GM12878 (cell line): ENCODE data around the gene PPP1R3E. TPM values are rescaled to one million over a fixed set of nuclear protein-coding genes. Genes with fewer than 3 reads are reported as not detected.

Source experiments
- BACH1 ChIP-seq: fragments of 450-650 bp; IDR thresholded peaks from 2 replicates; pipeline ENCODE4 v1.6.1; 2017; ENCODE audit warnings: mild to moderate bottlenecking, borderline replicate concordance
- CBX5 ChIP-seq: sonication (generic); IDR thresholded peaks from 2 replicates; pipeline ENCODE4 v1.6.1; 2016; ENCODE audit warnings: low read depth, moderate library complexity, mild to moderate bottlenecking, inconsistent platforms
- DPF2 ChIP-seq: fragments of 450-650 bp; IDR thresholded peaks from 2 replicates; pipeline ENCODE4 v1.6.1; 2017; ENCODE audit warnings: mild to moderate bottlenecking
- EGR1 ChIP-seq, 2 experiments: IDR thresholded peaks; 1 replicate in 1 of 2; 2 replicates in 1 of 2; pipeline ENCODE4 v1.6.1; 2011 to 2012; ENCODE audit warnings: low read depth in 2 of 2, low read length in 2 of 2, borderline replicate concordance in 1 of 2, mild to moderate bottlenecking in 1 of 2, moderate library complexity in 1 of 2
- EZH2 ChIP-seq: IDR thresholded peaks from 2 replicates; pipeline ENCODE4 v1.6.1; 2012; ENCODE audit warnings: low read depth, mild to moderate bottlenecking, control low read depth, inconsistent platforms, low read length, borderline replicate concordance; ENCODE audit not compliant: control insufficient read depth
- FOXK2 ChIP-seq: fragments of 450-650 bp; IDR thresholded peaks from 2 replicates; pipeline ENCODE4 v1.6.1; 2017; ENCODE audit warnings: mild to moderate bottlenecking, moderate library complexity
- HDGF ChIP-seq: fragments of 450-650 bp; IDR thresholded peaks from 2 replicates; pipeline ENCODE4 v1.6.1; 2016; ENCODE audit warnings: antibody characterized with exemption
- JUNB ChIP-seq: IDR thresholded peaks from 2 replicates; pipeline ENCODE4 v1.6.1; 2016; ENCODE audit warnings: antibody characterized with exemption, mild to moderate bottlenecking
- JUND ChIP-seq: IDR thresholded peaks from 2 replicates; pipeline ENCODE4 v1.6.1; 2012; ENCODE audit warnings: low read depth, mild to moderate bottlenecking, low read length, improper control_type of control experiment, moderate library complexity
- MEF2B ChIP-seq: fragments of 450-650 bp; IDR thresholded peaks from 2 replicates; pipeline ENCODE4 v1.6.1; 2018; ENCODE audit warnings: mild to moderate bottlenecking, moderate library complexity; ENCODE audit not compliant: partially characterized antibody, poor library complexity, severe bottlenecking
- MXI1 ChIP-seq: fragments of 150-350 bp; IDR thresholded peaks from 2 replicates; pipeline ENCODE4 v1.6.1; 2011; ENCODE audit warnings: low read depth, mild to moderate bottlenecking, inconsistent platforms, low read length, improper control_type of control experiment
- NBN ChIP-seq: fragments of 450-650 bp; IDR thresholded peaks from 2 replicates; pipeline ENCODE4 v1.6.1; 2016
- NR2C1 ChIP-seq: fragments of 450-650 bp; IDR thresholded peaks from 2 replicates; pipeline ENCODE4 v1.6.1; 2017; ENCODE audit warnings: antibody characterized with exemption, mild to moderate bottlenecking, moderate library complexity
- RCOR1 ChIP-seq: conservative IDR thresholded peaks from 2 replicates; pipeline ENCODE4 v1.6.1; 2012; ENCODE audit warnings: low read depth, low read length, improper control_type of control experiment
- SREBF2 ChIP-seq: IDR thresholded peaks from 2 replicates; pipeline ENCODE4 v1.6.1; 2012; ENCODE audit warnings: mild to moderate bottlenecking, low read length
- STAT3 ChIP-seq: IDR thresholded peaks from 2 replicates; pipeline ENCODE4 v1.6.1; 2011; ENCODE audit warnings: low read depth, low read length, improper control_type of control experiment
- ZNF274 ChIP-seq: IDR thresholded peaks from one replicate; pipeline ENCODE4 v1.8.0; 2011; ENCODE audit not compliant: insufficient read length, insufficient read depth
- ZNF384 ChIP-seq: IDR thresholded peaks from 2 replicates; pipeline ENCODE4 v1.6.1; 2012; ENCODE audit warnings: low read depth, mild to moderate bottlenecking, low read length, improper control_type of control experiment, borderline replicate concordance
- polyA plus RNA-seq, 11 experiments: library from polyadenylated mRNA; depleted of rRNA in 4 of 11; unstranded in 6 of 11; stranded (reverse) in 5 of 11; fragments of >200 nt; fragmentation: Nextera tagmentation in 4 of 11; fragmentation: Illumina TruSeq in 1 of 11; extraction: Ambion mirVana in 4 of 11; extraction: Trizol in 1 of 11; gene quantifications; 1 replicate in 1 of 11; 2 replicates in 10 of 11; pipeline versions ENCODE4 v1.2.1 to v1.2.3, GENCODE V29; 2011 to 2016; ENCODE audit warnings: inconsistent platforms in 2 of 11, missing spikeins in 2 of 11, low read depth in 1 of 11
- total RNA-seq, 4 experiments: library from RNA; depleted of rRNA in 3 of 4; stranded (reverse); fragments of >200 nt in 3 of 4; fragmentation: Illumina TruSeq in 1 of 4; extraction: Trizol in 1 of 4; gene quantifications; 2 replicates each; pipeline versions ENCODE4 v1.2.1 to v1.2.3, GENCODE V29; 2013 to 2021
- TF ChIP-seq, protein P1 (sequence below): fragments of 450-650 bp; IDR thresholded peaks from 2 replicates; pipeline ENCODE4 v1.6.1; 2016; ENCODE audit warnings: mild to moderate bottlenecking
- TF ChIP-seq, protein P2 (sequence below): fragments of 450-650 bp; IDR thresholded peaks from 2 replicates; pipeline ENCODE4 v1.6.1; 2018; ENCODE audit warnings: mild to moderate bottlenecking, low read depth, moderate library complexity; ENCODE audit not compliant: partially characterized antibody
- TF ChIP-seq, protein P3 (sequence below): fragments of 450-650 bp; formaldehyde crosslinking; IDR thresholded peaks from 2 replicates; pipeline ENCODE4 v1.5.0; 2022; ENCODE audit warnings: mild to moderate bottlenecking, missing genetic modification characterization

Gene PPP1R3E
- total and polyA plus RNA-seq, 10 of the 15 experiments (the other 5 are each of a cell fraction or from before 2014, with no cell fraction given), result 4.6 to 26.4 (median 7.1) TPM

DNA sequence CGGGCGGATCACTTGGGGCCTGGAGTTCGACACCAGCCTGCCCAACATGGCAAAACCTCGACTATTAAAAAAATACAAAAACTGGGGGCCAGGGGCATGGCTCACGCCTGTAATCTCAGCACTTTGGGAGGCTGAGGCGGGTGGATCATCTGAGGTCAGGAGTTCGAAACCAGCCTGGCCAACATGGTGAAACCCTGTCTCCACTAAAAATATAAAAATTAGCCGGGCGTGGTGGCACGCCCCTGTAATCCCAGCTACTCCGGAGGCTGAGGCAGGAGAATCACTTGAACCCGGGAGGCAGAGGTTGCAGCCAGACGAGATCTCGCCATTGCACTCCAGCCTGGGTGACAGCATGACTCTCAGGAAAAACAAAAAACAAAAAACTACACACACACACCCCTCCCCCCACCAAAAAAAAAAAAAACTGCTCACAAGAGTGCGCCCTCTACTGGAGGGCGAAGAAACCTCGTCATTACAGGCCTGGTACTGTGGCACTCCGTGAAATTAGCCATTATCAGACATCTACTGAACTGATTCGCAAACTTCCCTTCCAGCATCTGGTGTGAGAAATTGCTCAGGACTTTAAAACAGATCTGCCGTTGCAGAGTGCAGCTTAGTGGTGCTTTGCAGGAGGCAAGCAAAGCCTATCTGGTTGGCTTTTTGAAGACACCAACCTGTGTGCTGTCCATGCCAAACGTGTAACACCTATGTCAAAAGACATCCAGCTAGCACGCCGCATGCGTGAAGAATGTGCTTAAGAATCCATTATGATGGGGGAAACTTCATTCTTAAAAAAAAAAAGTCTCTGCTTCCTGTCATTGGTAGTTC lies 7.7 kb downstream of the PPP1R3E start (continued):
- TF ChIP-seq, protein P1, sequence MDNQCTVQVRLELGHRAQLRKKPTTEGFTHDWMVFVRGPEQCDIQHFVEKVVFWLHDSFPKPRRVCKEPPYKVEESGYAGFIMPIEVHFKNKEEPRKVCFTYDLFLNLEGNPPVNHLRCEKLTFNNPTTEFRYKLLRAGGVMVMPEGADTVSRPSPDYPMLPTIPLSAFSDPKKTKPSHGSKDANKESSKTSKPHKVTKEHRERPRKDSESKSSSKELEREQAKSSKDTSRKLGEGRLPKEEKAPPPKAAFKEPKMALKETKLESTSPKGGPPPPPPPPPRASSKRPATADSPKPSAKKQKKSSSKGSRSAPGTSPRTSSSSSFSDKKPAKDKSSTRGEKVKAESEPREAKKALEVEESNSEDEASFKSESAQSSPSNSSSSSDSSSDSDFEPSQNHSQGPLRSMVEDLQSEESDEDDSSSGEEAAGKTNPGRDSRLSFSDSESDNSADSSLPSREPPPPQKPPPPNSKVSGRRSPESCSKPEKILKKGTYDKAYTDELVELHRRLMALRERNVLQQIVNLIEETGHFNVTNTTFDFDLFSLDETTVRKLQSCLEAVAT, result no peak
- TF ChIP-seq ZNF384 (peak; percentile 99), CBX5 (no peak), RCOR1 (no peak), JUND (no peak), JUNB (no peak), FOXK2 (no peak), MEF2B (no peak), EZH2 (no peak), ZNF274 (no peak), NBN (peak; percentile 78; the same call in 1 of the 2 replicates), EGR1 (IDR thresholded peaks at IDR 0.05; ENCODE audit: borderline replicate concordance in 1 of 2, low read depth in 2 of 2, low read length in 2 of 2) (no peak), DPF2 (no peak), HDGF (0 out of 2 replicates have a peak, but pooled peaks have one; percentile 21), NR2C1 (no peak), STAT3 (no peak), BACH1 (no peak), SREBF2 (no peak), MXI1 (no peak)
- TF ChIP-seq, protein P2, sequence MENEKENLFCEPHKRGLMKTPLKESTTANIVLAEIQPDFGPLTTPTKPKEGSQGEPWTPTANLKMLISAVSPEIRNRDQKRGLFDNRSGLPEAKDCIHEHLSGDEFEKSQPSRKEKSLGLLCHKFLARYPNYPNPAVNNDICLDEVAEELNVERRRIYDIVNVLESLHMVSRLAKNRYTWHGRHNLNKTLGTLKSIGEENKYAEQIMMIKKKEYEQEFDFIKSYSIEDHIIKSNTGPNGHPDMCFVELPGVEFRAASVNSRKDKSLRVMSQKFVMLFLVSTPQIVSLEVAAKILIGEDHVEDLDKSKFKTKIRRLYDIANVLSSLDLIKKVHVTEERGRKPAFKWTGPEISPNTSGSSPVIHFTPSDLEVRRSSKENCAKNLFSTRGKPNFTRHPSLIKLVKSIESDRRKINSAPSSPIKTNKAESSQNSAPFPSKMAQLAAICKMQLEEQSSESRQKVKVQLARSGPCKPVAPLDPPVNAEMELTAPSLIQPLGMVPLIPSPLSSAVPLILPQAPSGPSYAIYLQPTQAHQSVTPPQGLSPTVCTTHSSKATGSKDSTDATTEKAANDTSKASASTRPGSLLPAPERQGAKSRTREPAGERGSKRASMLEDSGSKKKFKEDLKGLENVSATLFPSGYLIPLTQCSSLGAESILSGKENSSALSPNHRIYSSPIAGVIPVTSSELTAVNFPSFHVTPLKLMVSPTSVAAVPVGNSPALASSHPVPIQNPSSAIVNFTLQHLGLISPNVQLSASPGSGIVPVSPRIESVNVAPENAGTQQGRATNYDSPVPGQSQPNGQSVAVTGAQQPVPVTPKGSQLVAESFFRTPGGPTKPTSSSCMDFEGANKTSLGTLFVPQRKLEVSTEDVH, result no peak
- TF ChIP-seq, protein P3, sequence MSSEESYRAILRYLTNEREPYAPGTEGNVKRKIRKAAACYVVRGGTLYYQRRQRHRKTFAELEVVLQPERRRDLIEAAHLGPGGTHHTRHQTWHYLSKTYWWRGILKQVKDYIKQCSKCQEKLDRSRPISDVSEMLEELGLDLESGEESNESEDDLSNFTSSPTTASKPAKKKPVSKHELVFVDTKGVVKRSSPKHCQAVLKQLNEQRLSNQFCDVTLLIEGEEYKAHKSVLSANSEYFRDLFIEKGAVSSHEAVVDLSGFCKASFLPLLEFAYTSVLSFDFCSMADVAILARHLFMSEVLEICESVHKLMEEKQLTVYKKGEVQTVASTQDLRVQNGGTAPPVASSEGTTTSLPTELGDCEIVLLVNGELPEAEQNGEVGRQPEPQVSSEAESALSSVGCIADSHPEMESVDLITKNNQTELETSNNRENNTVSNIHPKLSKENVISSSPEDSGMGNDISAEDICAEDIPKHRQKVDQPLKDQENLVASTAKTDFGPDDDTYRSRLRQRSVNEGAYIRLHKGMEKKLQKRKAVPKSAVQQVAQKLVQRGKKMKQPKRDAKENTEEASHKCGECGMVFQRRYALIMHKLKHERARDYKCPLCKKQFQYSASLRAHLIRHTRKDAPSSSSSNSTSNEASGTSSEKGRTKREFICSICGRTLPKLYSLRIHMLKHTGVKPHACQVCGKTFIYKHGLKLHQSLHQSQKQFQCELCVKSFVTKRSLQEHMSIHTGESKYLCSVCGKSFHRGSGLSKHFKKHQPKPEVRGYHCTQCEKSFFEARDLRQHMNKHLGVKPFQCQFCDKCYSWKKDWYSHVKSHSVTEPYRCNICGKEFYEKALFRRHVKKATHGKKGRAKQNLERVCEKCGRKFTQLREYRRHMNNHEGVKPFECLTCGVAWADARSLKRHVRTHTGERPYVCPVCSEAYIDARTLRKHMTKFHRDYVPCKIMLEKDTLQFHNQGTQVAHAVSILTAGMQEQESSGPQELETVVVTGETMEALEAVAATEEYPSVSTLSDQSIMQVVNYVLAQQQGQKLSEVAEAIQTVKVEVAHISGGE (CRISPR knock-in tag), result no peak
